Aorta (tissue), 5 donors: Measurements from ENCODE around the gene PTPRS. TPM values are rescaled to one million over a fixed set of nuclear protein-coding genes. Genes with fewer than 3 reads are reported as not detected.
"Not testable (repeated sequence)": the region's sequence is repeated elsewhere in the genome, so short reads cannot be mapped to it uniquely, and the experiment has no call there.

Source experiments
- ATAC-seq: fragments of 200-7000 bp; cut with Tn5 transposase; one replicate; pipeline ENCODE4 v1.9.1; 2022; ENCODE audit warnings: moderate library complexity; ENCODE audit not compliant: low FRiP score
- DNase-seq, 2 donors: peaks; one replicate each; pipeline ENCODE4 v3.0.0-alpha.2; 2020
- H3K27ac ChIP-seq, 2 donors: one replicate each; pipeline ENCODE4 v1.5.1; 2013; ENCODE audit warnings: low read length in 2 of 2, mild to moderate bottlenecking in 2 of 2, moderate library complexity in 2 of 2, control low read depth in 1 of 2, inconsistent platforms in 1 of 2, low read depth in 1 of 2
- H3K27me3 ChIP-seq, 2 donors: one replicate each; pipeline ENCODE4 v1.6.1; 2013; ENCODE audit warnings: control low read depth in 1 of 2, low read length in 1 of 2, mild to moderate bottlenecking in 1 of 2, moderate library complexity in 1 of 2; ENCODE audit not compliant: insufficient read depth in 2 of 2, control insufficient read depth in 1 of 2
- H3K36me3 ChIP-seq, 2 donors: one replicate each; pipeline ENCODE4 v1.6.1; 2013; ENCODE audit warnings: control low read depth in 1 of 2, low read length in 1 of 2, mild to moderate bottlenecking in 1 of 2; ENCODE audit not compliant: insufficient read depth in 2 of 2, control insufficient read depth in 1 of 2
- H3K4me1 ChIP-seq, 2 donors: one replicate each; pipeline ENCODE4 v1.6.1; 2013; ENCODE audit warnings: low read length in 2 of 2, control low read depth in 1 of 2, mild to moderate bottlenecking in 1 of 2, moderate library complexity in 1 of 2; ENCODE audit not compliant: insufficient read depth in 2 of 2, control insufficient read depth in 1 of 2
- H3K4me3 ChIP-seq, 2 donors: one replicate each; pipeline ENCODE4 v1.5.1; 2013; ENCODE audit warnings: low read length in 2 of 2, control low read depth in 1 of 2, mild to moderate bottlenecking in 1 of 2
- H3K9me3 ChIP-seq: one replicate; pipeline ENCODE4 v1.6.1; 2013; ENCODE audit warnings: mild to moderate bottlenecking, low read length; ENCODE audit not compliant: control insufficient read depth
- WGBS, 2 donors: extraction: QIAGEN DNeasy Blood & Tissue Kit; methylation state at CpG; one replicate each; pipeline ENCODE4 v1.1.7; 2013; 5-methylcytosine and 5-hydroxymethylcytosine counted together
- intact Hi-C, 2 donors: fragments of 100-400 bp; cut with DNase I; formaldehyde crosslinking; loops; one replicate each; pipeline versions ENCODE4 v1.14.2 to v1.15.0; 2022
- polyA plus RNA-seq, 2 donors: library from polyadenylated mRNA; stranded (reverse); fragments of 200-250 nt; gene quantifications; one replicate each; pipeline ENCODE4 v1.2.3, GENCODE V29; 2013
- total RNA-seq, 2 donors: library from RNA; stranded (reverse); fragmentation: NEBNext Ultra II Directional; extraction: Animal tissue kit (Norgen Biotek cat#: 25700); gene quantifications; one replicate each; pipeline ENCODE4 v1.2.1, GENCODE V29; 2021
- donor health status: healthy with polysubstance abuse.
- donor health status: Bipolar disorder and iron deficiency.
- donor health status: DM: no; HTN: no; CAD: no.
- donor health status: DM: no; HTN: no; CAD: no.
- donor health status: DM: yes; HTN: yes; CAD: no.

PTPRS gene
- total and polyA plus RNA-seq, 4 donors: 3.4 to 220 (median 74.7) TPM

DNA sequence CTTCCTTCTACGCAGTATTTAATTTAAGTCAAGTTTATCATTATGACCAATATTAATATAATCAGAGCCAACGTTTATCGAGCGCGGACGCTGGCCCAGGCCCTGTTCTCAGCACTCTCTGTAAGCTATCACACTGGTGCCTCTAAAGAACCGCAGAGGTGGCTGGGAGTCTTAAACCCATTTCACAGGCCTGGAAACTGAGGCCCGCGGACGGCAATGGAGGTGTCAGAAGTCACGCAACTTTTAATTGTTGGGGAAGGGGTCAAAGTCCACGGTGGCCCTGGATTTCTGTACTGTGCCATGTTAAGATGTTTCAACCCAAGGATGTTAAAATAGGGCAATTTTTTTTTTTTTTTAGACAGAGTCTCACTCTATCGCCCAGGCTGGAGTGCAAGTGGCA is 8.8 kb downstream of the PTPRS start:
- intact Hi-C loops: no loop called here
- Histone ChIP-seq H3K4me1 (no peaks in the 10 kb centered on the region), H3K27ac (no peak overlapping the region), H3K36me3 (no peaks in the 10 kb centered on the region), H3K27me3 (no peaks in the 10 kb centered on the region), H3K4me3 (no peak overlapping the region), H3K9me3 (no peaks in the 10 kb centered on the region)
- no peak for ATAC-seq
- 91 to 92% methylated on average over 13 of the region's 13 CpGs for WGBS, 2 donors
- no peak for DNase-seq

DNA sequence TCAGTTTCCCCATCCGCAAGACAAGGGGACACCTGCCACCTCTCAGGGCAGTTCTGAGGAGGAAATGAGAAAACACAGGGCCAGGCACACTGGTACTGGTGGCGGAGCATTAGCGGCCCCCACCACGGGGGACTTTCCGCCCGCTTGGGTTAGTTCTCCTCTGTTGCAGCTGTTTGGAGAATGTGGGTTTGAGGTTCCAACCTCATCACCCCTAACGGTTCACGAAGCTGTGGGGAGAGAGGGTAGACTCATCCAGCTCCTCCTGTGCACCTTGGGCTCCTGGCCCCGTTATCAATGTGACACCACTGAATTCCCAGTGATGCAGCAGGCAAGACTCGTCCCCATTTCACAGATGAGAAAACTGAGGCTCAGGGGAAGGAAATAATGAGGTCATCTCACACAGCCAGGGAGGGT is 10.3 kb downstream of the PTPRS start:
- ATAC-seq: no peak
- 94 to 96% methylated on average over 10 of the region's 10 CpGs for WGBS, 2 donors

GRCh38 chr19:5329141-5329540 is 11.5 kb downstream of the PTPRS start:
- H3K4me3 ChIP-seq: no peak overlapping the region
- WGBS, 2 donors: 88 to 94% methylated on average over 11 of the region's 11 CpGs
- intact Hi-C loops: no loop called here
- no peak overlapping the region for H3K27ac ChIP-seq
- H3K4me1 ChIP-seq: no peaks in the 10 kb centered on the region
- peaks cover 4% of the 10 kb centered on the region for H3K9me3 ChIP-seq
- no peaks in the 10 kb centered on the region for H3K27me3 ChIP-seq
- ATAC-seq (no peak), DNase-seq (no peak)
- H3K36me3 ChIP-seq: no peaks in the 10 kb centered on the region

More for the DNA sequence above, 10.3 kb downstream of the PTPRS start:
- no peaks in the 10 kb centered on the region for H3K4me1 ChIP-seq
- H3K27ac ChIP-seq: no peak overlapping the region
- H3K36me3 ChIP-seq: no peaks in the 10 kb centered on the region
- no peaks in the 10 kb centered on the region for H3K27me3 ChIP-seq
- no peaks in the 10 kb centered on the region for H3K9me3 ChIP-seq
- no peak overlapping the region for H3K4me3 ChIP-seq
- no peak for DNase-seq
- intact Hi-C loops: no loop called here

- H3K4me1 ChIP-seq, DNase-seq, intact Hi-C loops, H3K36me3 ChIP-seq, H3K27me3 ChIP-seq, H3K27ac ChIP-seq, ATAC-seq, H3K4me3 ChIP-seq, H3K9me3 ChIP-seq: not testable (repeated sequence)
- 96 to 98% methylated on average over 8 of the region's 8 CpGs for WGBS, 2 donors
Observed at GRCh38 chr19:5328407-5328806, 12.2 kb downstream of the PTPRS start.

- Histone ChIP-seq H3K4me3 (no peak overlapping the region), H3K9me3 (peaks cover 4% of the 10 kb centered on the region), H3K27ac (no peak overlapping the region), H3K27me3 (no peaks in the 10 kb centered on the region), H3K36me3 (no peaks in the 10 kb centered on the region), H3K4me1 (no peaks in the 10 kb centered on the region)
- ATAC-seq: no peak
- intact Hi-C loops: no loop called here
- DNase-seq: no peak
- WGBS, 2 donors: 84 to 85% methylated on average over 18 of the region's 18 CpGs
Observed at GRCh38 chr19:5326986-5327623, 13.5 kb downstream of the PTPRS start.

GRCh38 chr19:5326545-5326944 is 14.1 kb downstream of the PTPRS start:
- intact Hi-C loops: no loop called here
- no peak for ATAC-seq
- no peak for DNase-seq
- 60 to 65% methylated on average over 9 of the region's 9 CpGs for WGBS, 2 donors
- H3K27ac ChIP-seq: no peak overlapping the region
- peaks cover 4% of the 10 kb centered on the region for H3K9me3 ChIP-seq
- no peaks in the 10 kb centered on the region for H3K36me3 ChIP-seq
- no peaks in the 10 kb centered on the region for H3K4me1 ChIP-seq
- H3K4me3 ChIP-seq: no peak overlapping the region
- no peaks in the 10 kb centered on the region for H3K27me3 ChIP-seq

- 92 to 94% methylated on average over 3 of the region's 3 CpGs for WGBS, 2 donors
- H3K36me3 ChIP-seq: no peaks in the 10 kb centered on the region
- H3K9me3 ChIP-seq: peaks cover 4% of the 10 kb centered on the region
- no peak overlapping the region for H3K27ac ChIP-seq
- H3K27me3 ChIP-seq: no peaks in the 10 kb centered on the region
- intact Hi-C loops: no loop called here
- H3K4me3 ChIP-seq: no peak overlapping the region
- DNase-seq (no peak), ATAC-seq (no peak)
- no peaks in the 10 kb centered on the region for H3K4me1 ChIP-seq
Observed at GRCh38 chr19:5324947-5325346, 15.7 kb downstream of the PTPRS start.

DNA sequence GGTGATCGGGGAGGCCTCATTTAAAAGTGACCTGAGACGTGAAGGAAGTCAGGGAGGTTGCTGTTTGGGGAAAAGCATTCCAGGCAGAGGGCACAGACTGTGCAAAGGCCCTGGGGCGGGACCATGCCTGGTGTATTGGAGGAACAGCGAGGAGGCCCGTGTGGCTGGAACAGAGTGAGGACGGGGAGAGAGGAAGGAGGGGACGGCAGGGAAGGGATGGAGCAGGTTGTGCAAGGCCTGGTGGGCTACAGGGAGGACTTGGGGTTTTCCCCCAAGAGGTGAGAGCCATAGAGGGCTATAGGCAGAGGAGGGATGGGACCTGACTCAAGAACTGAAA is 17.2 kb downstream of the PTPRS start:
- Histone ChIP-seq H3K9me3 (peaks cover 4% of the 10 kb centered on the region), H3K4me1 (no peaks in the 10 kb centered on the region), H3K27ac (no peak overlapping the region), H3K4me3 (no peak overlapping the region), H3K27me3 (no peaks in the 10 kb centered on the region), H3K36me3 (no peaks in the 10 kb centered on the region)
- intact Hi-C loops: no loop called here
- DNase-seq (no peak), ATAC-seq (no peak)
- 95 to 98% methylated on average over 7 of the region's 7 CpGs for WGBS, 2 donors

DNA sequence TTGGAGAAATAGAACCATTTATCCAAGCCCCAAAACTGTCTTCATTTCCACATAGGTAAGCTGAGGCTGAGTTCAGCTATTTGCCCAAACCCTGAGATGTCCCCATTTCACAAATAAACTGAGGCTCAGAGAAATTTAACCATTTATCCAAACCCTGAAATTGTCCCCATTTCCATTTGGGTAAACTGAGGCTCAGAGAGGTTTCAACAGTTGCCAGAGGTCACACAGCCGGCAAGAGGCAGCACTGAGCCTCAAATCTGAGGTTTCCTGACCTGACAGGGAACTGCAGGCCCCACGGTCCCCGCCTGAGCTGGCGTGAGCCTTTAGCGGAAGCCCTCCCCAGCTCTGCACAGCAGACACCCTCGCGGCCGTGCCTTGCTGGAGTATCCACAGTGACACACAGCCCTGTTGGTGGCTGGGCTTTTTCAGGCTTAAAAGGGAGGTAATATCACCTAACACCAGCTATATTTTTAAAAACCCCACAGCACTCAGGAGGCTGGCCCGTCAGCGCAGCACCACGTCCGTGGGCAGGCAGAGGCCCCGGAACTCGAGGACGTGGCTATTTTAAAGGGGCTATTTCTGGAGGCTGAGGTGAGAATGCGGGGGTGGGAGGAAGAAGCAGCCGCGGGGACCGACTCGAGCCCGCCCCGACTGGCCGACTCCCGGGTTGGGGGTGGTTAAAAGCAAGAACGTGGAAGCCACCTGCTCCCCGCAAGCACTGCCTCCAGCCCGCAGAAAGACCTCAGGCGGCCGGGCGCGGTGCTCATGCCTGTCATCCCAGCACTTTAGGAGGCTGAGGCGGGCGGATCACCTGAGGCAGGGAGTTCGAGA is 18.5 kb downstream of the PTPRS start:
- H3K9me3 ChIP-seq: peaks cover 4% of the 10 kb centered on the region
- intact Hi-C loops: no loop called here
- no peaks in the 10 kb centered on the region for H3K27me3 ChIP-seq
- H3K27ac ChIP-seq: no peak overlapping the region
- ATAC-seq (no peak), DNase-seq (no peak)
- WGBS, 2 donors: 20 to 25% methylated on average over 32 to 34 of the region's 34 CpGs
- no peak overlapping the region for H3K4me3 ChIP-seq
- no peaks in the 10 kb centered on the region for H3K36me3 ChIP-seq
- H3K4me1 ChIP-seq: no peaks in the 10 kb centered on the region
